HG03025 (cell line): Measurements from ENCODE around the gene PGK2.

Experiments used
- ATAC-seq: cut with Tn5 transposase; IDR thresholded peaks from one replicate; pipeline ENCODE4 v1.9.1; 2021; ENCODE audit warnings: mild to moderate bottlenecking, moderate library complexity; ENCODE audit not compliant: unreplicated experiment, low FRiP score

Gene PGK2

GRCh38 chr6:49739423-49739822 lies 47.7 kb downstream of the PGK2 start:
- ATAC-seq: no peak

GRCh38 chr6:49736017-49736508 lies 51.0 kb downstream of the PGK2 start:
- ATAC-seq: no peak
